Kidney (tissue), 14 donors: Measurements from ENCODE around the gene KIDINS220. TPM values are rescaled to one million over a fixed set of nuclear protein-coding genes. Genes with fewer than 3 reads are reported as not detected.

Experiments used
- DNase-seq, 5 donors: peaks; one replicate each; pipeline ENCODE4 v3.0.0-alpha.2; 2013 to 2020
- FAIRE-seq: peaks from 2 replicates; lab custom pipeline; 2012; peaks lifted over from hg19 to GRCh38; lab: Jason Lieb, UNC
- H3K27ac ChIP-seq, 2 donors: one replicate each; pipeline ENCODE4 v1.7.0; 2013; ENCODE audit warnings: low read depth in 2 of 2, low read length in 2 of 2, inconsistent platforms in 1 of 2
- H3K27me3 ChIP-seq: one replicate; pipeline ENCODE4 v1.7.1; 2013; ENCODE audit warnings: low read length, inconsistent platforms; ENCODE audit not compliant: control insufficient read depth, insufficient read depth
- H3K36me3 ChIP-seq, 3 donors: one replicate each; pipeline versions ENCODE4 v1.7.0 to v1.7.1; 2013; ENCODE audit warnings: low read length in 3 of 3, control low read depth in 1 of 3, inconsistent platforms in 1 of 3; ENCODE audit not compliant: insufficient read depth in 3 of 3, control insufficient read depth in 2 of 3
- H3K4me1 ChIP-seq, 3 donors: one replicate each; pipeline versions ENCODE4 v1.7.0 to v1.7.1; 2013; ENCODE audit warnings: low read length in 3 of 3, inconsistent platforms in 1 of 3, low read depth in 1 of 3; ENCODE audit not compliant: control insufficient read depth in 2 of 3, insufficient read depth in 2 of 3
- H3K4me3 ChIP-seq, 3 donors: one replicate each; pipeline versions ENCODE4 v1.7.0 to v1.8.1; 2013; ENCODE audit warnings: low read length in 3 of 3, control low read depth in 1 of 3, inconsistent platforms in 1 of 3
- H3K9ac ChIP-seq, 3 donors: one replicate each; pipeline versions ENCODE4 v1.7.0 to v1.7.1; 2013; ENCODE audit warnings: low read length in 3 of 3, control low read depth in 1 of 3, inconsistent platforms in 1 of 3
- H3K9me3 ChIP-seq, 3 donors: one replicate each; pipeline versions ENCODE4 v1.7.0 to v1.7.1; 2013; ENCODE audit warnings: low read length in 3 of 3, control low read depth in 1 of 3, inconsistent platforms in 1 of 3; ENCODE audit not compliant: control insufficient read depth in 2 of 3, insufficient read depth in 1 of 3
- CTCF ChIP-seq: IDR thresholded peaks from 3 replicates; pipeline ENCODE4 v1.5.1; 2012; ENCODE audit warnings: mild to moderate bottlenecking, moderate library complexity, borderline replicate concordance; ENCODE audit not compliant: insufficient read depth; ENCODE audit errors: extremely low read depth
- intact Hi-C: fragments of 100-400 bp; cut with DNase I; formaldehyde crosslinking; loops from one replicate; pipeline ENCODE4 v1.11.1; 2022
- polyA plus RNA-seq: library from polyadenylated mRNA; stranded (reverse); fragments of 350-450 nt; fragmentation: Illumina TruSeq; extraction: RNeasy Lipid Tissue Mini Kit (QIAGEN cat#74804); gene quantifications from one replicate; pipeline ENCODE4 v1.2.3, GENCODE V29; 2014; ENCODE audit warnings: low read depth, low replicate concordance; ENCODE audit not compliant: insufficient read depth
- total RNA-seq: library from RNA; stranded (reverse); fragmentation: NEBNext Ultra II Directional; extraction: Animal tissue kit (Norgen Biotek cat#: 25700); gene quantifications from one replicate; pipeline ENCODE4 v1.2.1, GENCODE V29; 2021
- donor health status: control.
- donor health status: control.
- donor health status: control.
- donor health status: control.
- donor health status: control.
- donor health status: DM: yes; HTN: yes; CAD: no.
- donor health status: Normal renal cell carcinoma (clear cell type).

KIDINS220 gene
- total and polyA plus RNA-seq, 2 donors from 2014 or later: 12.3 to 56.6 TPM

- no peak for FAIRE-seq
Observed at GRCh38 chr2:8756716-8757115, 80.7 kb downstream of the KIDINS220 start.

GRCh38 chr2:8756230-8756629 is 81.2 kb downstream of the KIDINS220 start:
- Histone ChIP-seq H3K4me3 (no peak overlapping the region), H3K4me1 (peaks cover 0 to 5% (median 0%) of the 10 kb centered on the region in 3 donors), H3K27ac (no peak overlapping the region), H3K36me3 (peaks cover 0 to 5% (median 3%) of the 10 kb centered on the region in 3 donors), H3K9me3 (peaks cover 0 to 5% (median 0%) of the 10 kb centered on the region in 3 donors), H3K9ac (no peak overlapping the region), H3K27me3 (no peaks in the 10 kb centered on the region)
- DNase-seq (no peak), FAIRE-seq (no peak)
- TF ChIP-seq CTCF: no peak
- intact Hi-C loops: no loop called here

More at GRCh38 chr2:8756716-8757115, 80.7 kb downstream of the KIDINS220 start:
- Histone ChIP-seq H3K4me1 (peaks cover 0 to 5% (median 0%) of the 10 kb centered on the region in 3 donors), H3K9me3 (peaks cover 0 to 5% (median 0%) of the 10 kb centered on the region in 3 donors), H3K36me3 (peaks cover 0 to 5% (median 3%) of the 10 kb centered on the region in 3 donors), H3K27me3 (no peaks in the 10 kb centered on the region), H3K27ac (no peak overlapping the region), H3K9ac (no peak overlapping the region), H3K4me3 (no peak overlapping the region)
- intact Hi-C loops: no loop called here
- no peak for TF ChIP-seq CTCF
- no peak for DNase-seq

- no peaks in the 10 kb centered on the region for H3K27me3 ChIP-seq
- no peak overlapping the region for H3K9ac ChIP-seq
- DNase-seq: peak in 2 of 5 donors; percentile 12 to 27
- peaks cover 0 to 5% (median 3%) of the 10 kb centered on the region in 3 donors for H3K36me3 ChIP-seq
- no peak for TF ChIP-seq CTCF
- no peak overlapping the region for H3K4me3 ChIP-seq
- H3K27ac ChIP-seq: no peak overlapping the region
- H3K4me1 ChIP-seq: peaks cover 0 to 5% (median 0%) of the 10 kb centered on the region in 3 donors
- intact Hi-C loops: no loop called here
- FAIRE-seq: no peak
- H3K9me3 ChIP-seq: peaks cover 0 to 5% (median 0%) of the 10 kb centered on the region in 3 donors
Observed at GRCh38 chr2:8754106-8754776, 83.2 kb downstream of the KIDINS220 start.
